PC-3 (cell line): ENCODE measurements around the gene KCTD16. TPM values are rescaled to one million over a fixed set of nuclear protein-coding genes. Genes with fewer than 3 reads are reported as not detected.

Source experiments
- ATAC-seq: fragments of 200-7000 bp; cut with Tn5 transposase; 2 replicates; pipeline ENCODE4 v1.9.1; 2020; ENCODE audit warnings: mild to moderate bottlenecking, moderate library complexity
- BruUV-seq: library from RNA; stranded (reverse); fragments of 400-500 nt; replicated peaks from 2 replicates; lab custom pipeline; 2021; lab: Mats Ljungman, UMichigan
- CTCF ChIA-PET: fragments of 300-600 bp; sonication (Branson Sonifier 250); formaldehyde crosslinking; loops from one replicate; lab custom pipeline; 2022; ENCODE audit warnings: antibody characterized with exemption; lab: Charles Lee
- POLR2A ChIA-PET: fragments of 300-600 bp; sonication (Branson Sonifier 250); formaldehyde crosslinking; loops from one replicate; lab custom pipeline; 2022; ENCODE audit warnings: antibody characterized with exemption; ENCODE audit not compliant: unreplicated experiment; lab: Charles Lee
- DNase-seq: peaks from one replicate; pipeline ENCODE4 v3.0.0-alpha.2; 2015
- H2AFZ ChIP-seq: fragments of 300-600 bp; sonication (generic); 2 replicates; pipeline ENCODE4 v1.6.0; 2016; ENCODE audit warnings: antibody characterized with exemption, low read length
- H3F3A ChIP-seq: fragments of 300-600 bp; sonication (generic); one replicate; pipeline ENCODE4 v1.6.0; 2017; ENCODE audit warnings: antibody characterized with exemption, low read length, control low read depth, mild to moderate bottlenecking; ENCODE audit not compliant: unreplicated experiment
- H3K27ac ChIP-seq: fragments of 300-600 bp; sonication (generic); 2 replicates; pipeline ENCODE4 v1.5.1; 2016; ENCODE audit warnings: mild to moderate bottlenecking, low read length
- H3K27me3 ChIP-seq: fragments of 300-600 bp; sonication (generic); 2 replicates; pipeline ENCODE4 v1.6.1; 2016; ENCODE audit warnings: low read length, mixed read lengths
- H3K36me3 ChIP-seq: fragments of 300-600 bp; sonication (generic); 2 replicates; pipeline ENCODE4 v1.6.1; 2016; ENCODE audit warnings: low read depth, mixed run types, low read length, mixed read lengths
- H3K4me1 ChIP-seq: fragments of 300-600 bp; sonication (generic); 2 replicates; pipeline ENCODE4 v1.5.1; 2016; ENCODE audit warnings: low read length; ENCODE audit not compliant: insufficient read depth
- H3K4me2 ChIP-seq: fragments of 300-600 bp; sonication (generic); 2 replicates; pipeline ENCODE4 v1.6.0; 2016; ENCODE audit warnings: low read length
- H3K4me3 ChIP-seq: fragments of 300-600 bp; sonication (generic); 2 replicates; pipeline ENCODE4 v1.5.1; 2016; ENCODE audit warnings: mild to moderate bottlenecking, low read length, mixed read lengths
- H3K79me2 ChIP-seq: fragments of 300-600 bp; sonication (generic); 2 replicates; pipeline ENCODE4 v1.6.1; 2017; ENCODE audit warnings: low read length, mixed read lengths
- H3K9ac ChIP-seq: fragments of 300-600 bp; sonication (generic); 2 replicates; pipeline ENCODE4 v1.6.0; 2016; ENCODE audit warnings: mild to moderate bottlenecking, low read length
- H3K9me2 ChIP-seq: fragments of 300-600 bp; sonication (generic); replicated peaks from 2 replicates; pipeline ENCODE4 v1.6.1; 2016; ENCODE audit warnings: mixed run types, low read length, mixed read lengths
- H3K9me3 ChIP-seq: fragments of 300-600 bp; sonication (generic); 2 replicates; pipeline ENCODE4 v1.6.1; 2016; ENCODE audit warnings: low read length, mixed read lengths
- H4K20me1 ChIP-seq: fragments of 300-600 bp; sonication (generic); 2 replicates; pipeline ENCODE4 v1.6.1; 2016; ENCODE audit warnings: low read length, mixed read lengths
- EZH2 ChIP-seq: fragments of 300-600 bp; sonication (generic); IDR thresholded peaks from one replicate; pipeline ENCODE4 v1.6.1; 2017; ENCODE audit warnings: antibody characterized with exemption, mild to moderate bottlenecking, low read length; ENCODE audit not compliant: unreplicated experiment
- EZH2phosphoT487 ChIP-seq: fragments of 300-600 bp; sonication (generic); IDR thresholded peaks from 2 replicates; pipeline ENCODE4 v1.6.1; 2018; ENCODE audit warnings: mild to moderate bottlenecking, antibody characterized with exemption, low read length, borderline replicate concordance
- intact Hi-C: fragments of 100-400 bp; cut with micrococcal nuclease; formaldehyde crosslinking; loops from 2 replicates; pipeline ENCODE4 v1.9.0; 2023
- total RNA-seq: library from RNA; depleted of rRNA; stranded (reverse); fragments of >200 nt; gene quantifications from 2 replicates; pipeline ENCODE4 v1.2.3, GENCODE V29; 2014
- TF ChIP-seq, protein P1 (sequence below): fragments of 300-600 bp; sonication (generic); conservative IDR thresholded peaks from 2 replicates; pipeline ENCODE4 v1.5.1; 2017; ENCODE audit warnings: antibody characterized with exemption, low read depth, mild to moderate bottlenecking, low read length

KCTD16 gene
- total RNA-seq, 1 experiment from 2014 or later: not detected

DNA sequence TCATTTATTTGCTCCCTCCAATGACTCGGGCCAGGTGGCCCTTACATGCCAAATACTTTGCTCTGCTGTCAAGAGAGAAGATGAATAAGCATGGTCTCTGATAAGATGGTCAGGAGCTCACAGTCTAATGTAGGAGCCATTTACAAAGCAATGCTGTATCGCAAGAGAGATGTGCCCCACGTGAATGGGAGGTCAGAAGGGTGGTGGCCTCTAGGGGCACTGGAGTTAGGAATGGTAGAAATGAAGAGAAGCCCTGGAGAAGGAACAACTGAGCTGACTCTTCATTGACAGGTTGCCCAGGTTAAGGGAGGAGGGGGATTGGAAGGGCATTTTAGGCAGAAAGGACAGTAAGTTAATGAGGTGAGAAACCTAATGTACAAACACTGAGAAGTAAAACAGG, 286.5 kb downstream of the KCTD16 start:
- intact Hi-C loops: no loop called here
- no peak overlapping the region for H2AFZ ChIP-seq
- no peak overlapping the region for H3K4me3 ChIP-seq
- H3K4me1 ChIP-seq: no peaks in the 10 kb centered on the region
- TF ChIP-seq EZH2phosphoT487: no peak
- TF ChIP-seq, protein P1, sequence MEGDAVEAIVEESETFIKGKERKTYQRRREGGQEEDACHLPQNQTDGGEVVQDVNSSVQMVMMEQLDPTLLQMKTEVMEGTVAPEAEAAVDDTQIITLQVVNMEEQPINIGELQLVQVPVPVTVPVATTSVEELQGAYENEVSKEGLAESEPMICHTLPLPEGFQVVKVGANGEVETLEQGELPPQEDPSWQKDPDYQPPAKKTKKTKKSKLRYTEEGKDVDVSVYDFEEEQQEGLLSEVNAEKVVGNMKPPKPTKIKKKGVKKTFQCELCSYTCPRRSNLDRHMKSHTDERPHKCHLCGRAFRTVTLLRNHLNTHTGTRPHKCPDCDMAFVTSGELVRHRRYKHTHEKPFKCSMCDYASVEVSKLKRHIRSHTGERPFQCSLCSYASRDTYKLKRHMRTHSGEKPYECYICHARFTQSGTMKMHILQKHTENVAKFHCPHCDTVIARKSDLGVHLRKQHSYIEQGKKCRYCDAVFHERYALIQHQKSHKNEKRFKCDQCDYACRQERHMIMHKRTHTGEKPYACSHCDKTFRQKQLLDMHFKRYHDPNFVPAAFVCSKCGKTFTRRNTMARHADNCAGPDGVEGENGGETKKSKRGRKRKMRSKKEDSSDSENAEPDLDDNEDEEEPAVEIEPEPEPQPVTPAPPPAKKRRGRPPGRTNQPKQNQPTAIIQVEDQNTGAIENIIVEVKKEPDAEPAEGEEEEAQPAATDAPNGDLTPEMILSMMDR: no peak
- no peak for TF ChIP-seq EZH2
- no peak for ATAC-seq
- no peak overlapping the region for H3K27ac ChIP-seq
- no peaks in the 10 kb centered on the region for H4K20me1 ChIP-seq
- no peak overlapping the region for H3K9ac ChIP-seq
- POLR2A ChIA-PET: no interaction called here
- H3K79me2 ChIP-seq: no peaks in the 10 kb centered on the region
- H3F3A ChIP-seq: no peaks in the 10 kb centered on the region
- H3K27me3 ChIP-seq: no peaks in the 10 kb centered on the region
- DNase-seq: no peak
- CTCF ChIA-PET: no interaction called here
- no peaks in the 10 kb centered on the region for H3K9me3 ChIP-seq
- no TSS peak for BruUV-seq
- H3K9me2 ChIP-seq: no peaks in the 10 kb centered on the region
- no peaks in the 10 kb centered on the region for H3K36me3 ChIP-seq
- no peak overlapping the region for H3K4me2 ChIP-seq

DNA sequence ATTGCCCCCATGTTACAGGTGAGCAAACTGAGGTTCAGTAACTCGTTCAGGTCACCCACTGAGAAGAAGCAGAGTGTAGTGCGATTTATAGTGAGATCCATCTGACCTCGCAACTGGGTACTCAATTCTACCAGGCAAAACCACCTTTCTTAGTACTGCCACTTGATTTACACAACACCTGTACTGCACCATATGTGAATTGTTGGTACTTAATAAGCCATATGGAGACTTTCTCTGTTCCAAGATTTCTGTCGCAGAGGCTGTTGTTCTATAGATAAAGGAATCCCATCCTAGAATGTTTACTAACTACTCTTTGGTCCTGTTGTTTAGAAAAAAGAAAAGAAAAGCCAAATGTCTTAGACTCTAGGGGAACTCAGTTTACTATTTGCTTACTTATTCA, 287.5 kb downstream of the KCTD16 start:
- Histone ChIP-seq H3K27me3 (no peaks in the 10 kb centered on the region), H4K20me1 (no peaks in the 10 kb centered on the region), H3K79me2 (no peaks in the 10 kb centered on the region), H3K27ac (no peak overlapping the region), H3K9ac (no peak overlapping the region), H3K9me3 (no peaks in the 10 kb centered on the region), H3K4me1 (no peaks in the 10 kb centered on the region), H3K4me2 (no peak overlapping the region), H3F3A (no peaks in the 10 kb centered on the region), H3K4me3 (no peak overlapping the region), H2AFZ (no peak overlapping the region), H3K36me3 (no peaks in the 10 kb centered on the region), H3K9me2 (no peaks in the 10 kb centered on the region)
- POLR2A ChIA-PET: no interaction called here
- intact Hi-C loops: no loop called here
- DNase-seq (no peak), ATAC-seq (no peak)
- no TSS peak for BruUV-seq
- TF ChIP-seq EZH2 (no peak), EZH2phosphoT487 (no peak)
- CTCF ChIA-PET: no interaction called here

DNA sequence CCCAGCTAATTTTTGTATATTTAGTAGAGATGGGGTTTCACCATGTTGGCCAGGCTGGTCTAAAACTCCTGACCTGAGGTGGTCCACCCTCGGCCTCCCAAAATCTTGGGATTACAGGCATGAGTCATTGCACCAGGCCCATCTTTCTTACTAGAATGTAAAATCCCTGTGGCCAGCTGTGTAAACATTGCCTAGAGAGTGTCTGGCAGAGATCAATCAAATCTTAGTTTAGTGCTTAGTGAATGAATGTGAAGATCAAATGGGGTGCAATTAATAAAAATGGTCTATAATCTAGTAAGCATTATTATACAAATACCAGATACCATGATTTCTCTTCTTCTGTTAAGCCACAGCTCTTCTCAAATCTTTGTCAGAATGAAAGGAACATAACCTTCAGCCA, 289.9 kb downstream of the KCTD16 start:
- Histone ChIP-seq H3K4me2 (no peak overlapping the region), H2AFZ (no peak overlapping the region), H3K27me3 (no peaks in the 10 kb centered on the region), H3K9ac (no peak overlapping the region), H3K79me2 (no peaks in the 10 kb centered on the region), H3K4me1 (no peaks in the 10 kb centered on the region), H3K36me3 (no peaks in the 10 kb centered on the region), H3K9me3 (no peaks in the 10 kb centered on the region), H3F3A (no peaks in the 10 kb centered on the region), H3K4me3 (no peak overlapping the region), H3K27ac (no peak overlapping the region), H4K20me1 (no peaks in the 10 kb centered on the region), H3K9me2 (no peaks in the 10 kb centered on the region)
- TF ChIP-seq, protein P1: no peak
- no peak for TF ChIP-seq EZH2
- ChIA-PET CTCF (no interaction called here), POLR2A (no interaction called here)
- ATAC-seq (no peak), DNase-seq (no peak)
- intact Hi-C loops: no loop called here
- no TSS peak for BruUV-seq
